ENCODE results near the gene SPOP. TPM values are rescaled to one million over a fixed set of nuclear protein-coding genes. Genes with fewer than 3 reads are reported as not detected.

Gene SPOP
- total RNA-seq, 2 experiments from 2014 or later = 66.9 to 69.2 TPM

DNA sequence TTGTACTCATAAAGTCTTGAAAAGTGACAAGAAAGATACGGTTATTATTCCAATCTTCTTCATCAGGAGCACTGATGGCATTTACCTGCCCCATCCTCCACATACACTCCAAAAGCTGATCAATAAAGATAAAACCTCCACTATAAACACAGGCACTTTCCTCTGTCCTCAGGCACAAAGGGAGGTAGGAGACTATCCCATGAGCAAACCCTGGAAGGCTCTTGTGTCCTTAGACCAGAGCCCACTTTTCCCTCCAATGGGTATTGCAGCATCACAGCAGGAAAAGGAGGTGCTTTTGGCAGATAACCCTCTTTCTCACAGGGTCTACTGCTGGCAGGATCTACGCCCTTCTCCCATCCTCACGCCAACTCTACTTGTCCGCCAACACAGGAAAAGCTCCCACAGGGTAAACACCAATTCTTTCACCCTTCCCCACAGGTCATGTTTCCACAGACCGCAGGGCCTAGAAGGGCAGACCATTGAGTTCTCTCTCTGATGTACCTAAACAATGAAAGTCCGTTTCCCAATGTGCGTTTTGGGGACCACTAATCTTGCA, 73.5 kb downstream of the SPOP start:
- Mint-ChIP-seq H3K36me3 (ENCODE audit: low read depth) (peaks cover 8% of the 10 kb centered on the region), H3K27ac (peak overlapping the region; percentile 31), H3K4me1 (ENCODE audit: low read depth) (no peaks in the 10 kb centered on the region), H3K27me3 (ENCODE audit: low read depth) (no peaks in the 10 kb centered on the region), H3K9me3 (no peaks in the 10 kb centered on the region), H3K4me3 (no peak overlapping the region)
- CTCF ChIA-PET = no interaction called here
- intact Hi-C loops (cut with micrococcal nuclease) = no loop called here
- DNase-seq = no peak

DNA sequence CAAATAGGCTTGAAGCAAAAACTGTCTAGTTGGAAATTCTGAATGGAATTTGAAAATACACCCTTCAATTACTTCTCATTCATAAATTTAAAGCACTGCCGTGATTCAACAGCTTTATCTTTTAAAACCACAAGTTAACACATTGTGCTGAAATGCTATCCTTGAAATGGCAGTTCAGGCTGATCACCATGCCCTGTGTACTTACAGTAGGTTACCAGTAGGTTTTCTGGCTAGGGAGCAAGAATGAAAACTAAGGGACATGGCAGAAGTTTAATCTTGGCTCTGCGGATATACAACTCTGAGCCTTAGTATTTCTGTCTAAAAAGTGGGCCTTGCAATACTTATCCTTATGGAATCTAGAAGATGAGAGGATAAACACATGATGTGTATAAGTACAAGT, 74.2 kb downstream of the SPOP start:
- intact Hi-C loops (cut with micrococcal nuclease) = no loop called here
- H3K4me1 Mint-ChIP-seq (ENCODE audit: low read depth) = no peaks in the 10 kb centered on the region
- peaks cover 11% of the 10 kb centered on the region for H3K36me3 Mint-ChIP-seq (ENCODE audit: low read depth)
- H3K9me3 Mint-ChIP-seq = no peaks in the 10 kb centered on the region
- DNase-seq = no peak
- CTCF ChIA-PET = no interaction called here
- no peaks in the 10 kb centered on the region for H3K27me3 Mint-ChIP-seq (ENCODE audit: low read depth)
- no peak overlapping the region for H3K27ac Mint-ChIP-seq
- no peak overlapping the region for H3K4me3 Mint-ChIP-seq

DNA sequence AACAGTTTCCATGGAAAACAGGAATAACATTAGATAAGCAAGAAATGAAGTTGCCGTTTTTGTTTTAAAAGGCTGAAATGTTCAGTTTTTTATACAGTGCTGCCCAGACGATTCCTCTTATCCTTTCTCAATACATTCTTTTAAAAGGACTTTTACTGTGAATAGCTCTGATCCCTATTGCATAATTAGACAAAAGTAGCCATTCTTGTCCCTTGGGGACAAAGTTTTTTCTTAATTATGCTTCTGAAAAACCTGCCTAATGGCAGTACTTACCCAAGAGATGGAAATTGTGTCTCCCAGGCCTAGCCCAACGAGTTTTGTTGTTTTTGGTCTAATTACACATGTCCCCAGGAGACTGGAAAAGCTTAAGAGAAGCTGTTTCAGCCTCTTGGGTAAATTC, 74.7 kb downstream of the SPOP start:
- Mint-ChIP-seq H3K4me3 (no peak overlapping the region), H3K36me3 (ENCODE audit: low read depth) (peaks cover 14% of the 10 kb centered on the region), H3K27ac (no peak overlapping the region), H3K9me3 (no peaks in the 10 kb centered on the region), H3K4me1 (ENCODE audit: low read depth) (no peaks in the 10 kb centered on the region), H3K27me3 (ENCODE audit: low read depth) (no peaks in the 10 kb centered on the region)
- DNase-seq = no peak
- CTCF ChIA-PET = interaction anchor here (1.3 kb wide), 1 partner anchor 93 kb away, joined by 3 read pairs; no protein-coding TSS in a partner anchor
- intact Hi-C loops (cut with micrococcal nuclease) = no loop called here

DNA sequence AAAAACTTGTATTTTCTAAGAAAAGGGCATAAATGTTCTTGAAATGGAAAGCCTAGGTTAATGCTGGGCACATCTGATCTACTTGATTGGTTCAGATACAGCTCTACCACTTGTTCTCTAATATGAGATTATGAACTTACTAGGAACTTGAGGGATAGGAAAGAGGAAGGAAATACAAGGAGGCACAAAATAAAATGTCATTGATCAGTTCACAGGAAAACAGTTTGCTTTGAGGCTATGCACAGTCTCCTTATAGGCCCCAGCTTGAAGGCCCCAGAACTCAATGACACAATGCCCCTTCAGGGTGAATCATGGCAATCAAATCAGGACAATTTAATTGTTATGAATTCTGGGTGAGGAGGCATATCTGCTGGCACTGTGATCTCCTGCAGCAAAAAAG, 75.1 kb downstream of the SPOP start:
- Mint-ChIP-seq H3K36me3 (ENCODE audit: low read depth) (peaks cover 16% of the 10 kb centered on the region), H3K4me3 (no peak overlapping the region), H3K27me3 (ENCODE audit: low read depth) (no peaks in the 10 kb centered on the region), H3K9me3 (no peaks in the 10 kb centered on the region), H3K27ac (no peak overlapping the region), H3K4me1 (ENCODE audit: low read depth) (no peaks in the 10 kb centered on the region)
- CTCF ChIA-PET = interaction anchor here (1.3 kb wide), 1 partner anchor 93 kb away, joined by 3 read pairs; no protein-coding TSS in a partner anchor
- intact Hi-C loops (cut with micrococcal nuclease) = no loop called here
- no peak for DNase-seq

DNA sequence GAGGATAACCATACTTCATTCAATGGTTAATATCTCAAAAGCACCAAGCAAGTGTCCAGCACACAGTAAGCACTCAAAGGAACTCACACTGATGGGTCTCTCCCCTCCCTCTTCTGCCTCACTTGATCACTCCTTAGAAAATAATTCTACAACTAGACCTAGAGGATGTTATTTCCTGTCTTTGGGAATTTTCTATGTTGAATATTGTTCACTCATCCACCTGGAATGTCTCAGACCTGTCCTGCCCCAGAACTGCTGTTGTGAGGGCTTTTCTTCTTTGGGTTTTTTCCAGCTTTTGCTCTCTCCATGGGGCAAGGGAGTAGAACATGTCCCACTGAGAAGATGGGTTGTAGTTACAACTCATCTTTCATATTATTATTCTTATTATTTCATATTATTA, 76.9 kb downstream of the SPOP start:
- CTCF ChIA-PET = interaction anchor here (1.0 kb wide), 1 partner anchor 10 kb away, joined by 3 read pairs; no protein-coding TSS in a partner anchor
- no peaks in the 10 kb centered on the region for H3K4me1 Mint-ChIP-seq (ENCODE audit: low read depth)
- peaks cover 24% of the 10 kb centered on the region for H3K36me3 Mint-ChIP-seq (ENCODE audit: low read depth)
- H3K9me3 Mint-ChIP-seq = no peaks in the 10 kb centered on the region
- no peak for DNase-seq
- intact Hi-C loops (cut with micrococcal nuclease) = no loop called here
- no peak overlapping the region for H3K27ac Mint-ChIP-seq
- no peaks in the 10 kb centered on the region for H3K27me3 Mint-ChIP-seq (ENCODE audit: low read depth)
- H3K4me3 Mint-ChIP-seq = no peak overlapping the region

DNA sequence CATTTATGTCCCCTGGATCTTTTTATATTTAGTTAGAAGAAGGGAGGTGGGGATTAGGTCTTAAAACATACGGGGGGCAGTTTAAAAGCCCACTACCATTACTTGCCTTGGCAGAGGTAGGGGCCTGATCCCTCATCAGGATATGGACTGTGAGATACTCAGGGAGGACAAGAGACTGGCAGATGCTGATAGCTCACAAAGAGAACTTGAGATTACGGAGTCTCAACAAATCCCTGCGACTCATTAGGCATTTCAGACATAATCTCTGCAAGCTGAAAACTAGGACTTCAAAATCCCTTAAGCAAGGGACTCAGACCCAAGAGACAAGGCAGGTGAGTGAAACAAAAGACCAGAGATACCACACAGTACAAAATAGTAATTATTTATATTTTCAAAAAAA, 79.0 kb downstream of the SPOP start:
- no peaks in the 10 kb centered on the region for H3K9me3 Mint-ChIP-seq
- H3K4me3 Mint-ChIP-seq = no peak overlapping the region
- H3K4me1 Mint-ChIP-seq (ENCODE audit: low read depth) = no peaks in the 10 kb centered on the region
- intact Hi-C loops (cut with micrococcal nuclease) = no loop called here
- peaks cover 23% of the 10 kb centered on the region for H3K36me3 Mint-ChIP-seq (ENCODE audit: low read depth)
- no peak overlapping the region for H3K27ac Mint-ChIP-seq
- H3K27me3 Mint-ChIP-seq (ENCODE audit: low read depth) = no peaks in the 10 kb centered on the region
- CTCF ChIA-PET = interaction anchor here (0.7 kb wide), 1 partner anchor 341 kb away, joined by 3 read pairs; no protein-coding TSS in a partner anchor
- DNase-seq = no peak

DNA sequence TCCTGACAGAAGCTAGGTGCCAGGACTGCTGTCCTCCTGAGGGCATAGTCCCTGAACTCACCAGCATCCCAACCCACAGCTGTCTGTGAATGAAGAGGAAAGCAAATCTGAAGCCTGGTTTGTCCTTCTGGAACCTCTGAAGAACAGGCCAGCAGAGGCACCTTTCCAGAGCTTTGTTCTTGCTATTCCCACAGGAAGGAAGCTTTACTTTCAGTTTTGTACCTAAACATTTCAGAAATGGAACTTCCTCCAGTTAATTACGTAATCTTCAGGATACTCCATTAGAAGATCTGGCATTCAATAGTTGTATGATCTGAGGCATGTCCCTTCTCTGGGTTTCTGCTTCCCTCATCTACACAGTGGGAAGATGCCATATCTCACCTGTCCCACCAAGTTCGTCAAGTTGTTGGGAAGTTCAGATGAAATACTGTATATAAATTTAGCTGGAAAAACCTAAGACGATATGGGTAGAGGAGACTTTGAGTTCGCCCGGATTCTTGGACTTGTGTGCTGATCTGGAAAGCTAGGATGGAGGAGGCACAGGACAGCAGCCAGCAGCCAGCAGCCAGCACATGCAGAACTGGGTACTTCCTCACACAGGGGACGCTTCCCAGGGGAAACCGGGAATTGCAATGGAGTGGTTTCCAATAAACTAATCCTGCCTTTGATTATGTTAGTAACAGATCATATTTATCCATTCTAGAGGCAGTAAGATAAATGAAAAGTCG, 79.8 kb downstream of the SPOP start:
- Mint-ChIP-seq H3K27ac (no peak overlapping the region), H3K27me3 (ENCODE audit: low read depth) (no peaks in the 10 kb centered on the region), H3K4me1 (ENCODE audit: low read depth) (no peaks in the 10 kb centered on the region), H3K9me3 (no peaks in the 10 kb centered on the region), H3K4me3 (no peak overlapping the region), H3K36me3 (ENCODE audit: low read depth) (peaks cover 23% of the 10 kb centered on the region)
- CTCF ChIA-PET = interaction anchor here (1.2 to 1.5 kb wide), 3 partner anchors 30 to 98 kb away, joined by 3 to 5 read pairs (median 3); no protein-coding TSS in a partner anchor
- DNase-seq = no peak
- intact Hi-C loops (cut with micrococcal nuclease) = no loop called here

DNA sequence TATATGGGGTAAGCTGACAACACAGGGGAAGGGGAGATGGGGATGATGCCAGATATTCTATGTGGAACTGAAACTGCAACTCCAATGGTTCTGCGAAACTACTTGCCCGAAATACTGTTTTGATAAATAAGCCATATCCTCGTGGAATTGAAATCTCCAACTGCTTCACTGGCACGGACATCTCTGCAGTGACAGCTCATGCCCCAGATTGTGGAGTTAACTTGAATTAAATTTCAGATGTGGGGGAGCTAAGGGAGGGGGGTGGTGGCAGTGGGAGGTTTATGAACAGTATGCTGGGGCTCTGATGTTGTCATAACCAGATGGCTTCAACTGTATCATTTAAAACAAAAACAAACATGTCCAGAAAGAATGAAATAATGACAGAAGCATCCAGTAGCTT, 80.5 kb downstream of the SPOP start:
- Mint-ChIP-seq H3K4me1 (ENCODE audit: low read depth) (no peaks in the 10 kb centered on the region), H3K36me3 (ENCODE audit: low read depth) (peaks cover 26% of the 10 kb centered on the region), H3K9me3 (no peaks in the 10 kb centered on the region), H3K27me3 (ENCODE audit: low read depth) (no peaks in the 10 kb centered on the region), H3K4me3 (no peak overlapping the region), H3K27ac (no peak overlapping the region)
- intact Hi-C loops (cut with micrococcal nuclease) = no loop called here
- DNase-seq = no peak
- CTCF ChIA-PET = interaction anchor here (1.2 to 1.5 kb wide), 3 partner anchors 30 to 99 kb away, joined by 3 to 5 read pairs (median 3); no protein-coding TSS in a partner anchor

DNA sequence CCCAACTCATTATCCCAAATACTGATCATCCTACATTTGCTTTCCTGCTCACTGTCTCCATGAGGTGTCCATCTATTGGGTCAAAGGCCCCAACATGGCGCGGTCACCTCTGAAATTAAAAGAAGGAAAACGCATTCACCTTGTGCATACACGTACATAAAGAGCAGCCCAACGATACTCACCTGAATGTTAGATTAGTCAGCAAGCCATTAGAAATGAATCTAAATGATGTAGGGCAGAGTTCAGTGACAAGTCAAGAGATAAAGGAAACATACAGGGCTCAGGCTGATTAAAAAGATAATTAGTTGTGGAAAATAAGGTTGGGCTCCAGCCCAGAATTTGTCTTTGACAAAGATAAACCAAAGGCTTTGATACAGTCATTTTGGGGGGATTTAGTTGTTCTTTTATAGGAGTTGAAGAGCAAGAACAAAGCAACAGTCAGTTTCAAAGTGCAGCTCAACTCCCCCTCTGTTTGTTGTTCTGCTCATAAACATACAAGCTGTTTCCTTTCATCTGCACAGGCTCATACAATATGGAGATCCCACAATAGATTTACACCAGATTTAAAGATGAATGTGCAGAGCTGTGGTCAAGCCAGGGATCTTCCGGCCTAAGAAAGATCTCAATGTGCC, 81.2 kb downstream of the SPOP start:
- no peak overlapping the region for H3K27ac Mint-ChIP-seq
- DNase-seq = no peak
- H3K4me3 Mint-ChIP-seq = no peak overlapping the region
- H3K9me3 Mint-ChIP-seq = no peaks in the 10 kb centered on the region
- CTCF ChIA-PET = interaction anchor here (0.6 to 1.5 kb wide), 4 partner anchors 39 to 100 kb away, joined by 3 to 8 read pairs (median 4); no protein-coding TSS in a partner anchor
- H3K27me3 Mint-ChIP-seq (ENCODE audit: low read depth) = no peaks in the 10 kb centered on the region
- H3K4me1 Mint-ChIP-seq (ENCODE audit: low read depth) = no peaks in the 10 kb centered on the region
- intact Hi-C loops (cut with micrococcal nuclease) = no loop called here
- H3K36me3 Mint-ChIP-seq (ENCODE audit: low read depth) = peaks cover 28% of the 10 kb centered on the region

DNA sequence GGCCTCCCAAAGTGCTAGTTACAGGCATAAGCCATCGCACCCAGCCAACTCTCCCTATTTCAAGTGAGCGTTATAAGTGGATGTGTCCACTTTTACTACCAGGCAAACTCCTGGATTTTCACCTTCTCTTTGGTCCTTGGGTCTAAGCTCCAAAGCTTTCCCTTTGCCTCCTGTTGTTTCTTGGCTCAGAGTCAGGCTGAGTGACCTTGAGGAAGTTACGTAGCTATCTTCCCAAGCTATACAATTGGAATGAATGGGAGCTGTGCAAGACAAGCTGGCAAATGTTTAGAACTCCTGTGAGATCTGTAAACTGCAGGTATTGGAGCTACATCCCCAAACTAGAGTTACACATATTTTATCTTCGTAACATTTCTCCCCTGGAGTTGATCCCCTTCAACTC, 81.9 kb downstream of the SPOP start:
- peaks cover 32% of the 10 kb centered on the region for H3K36me3 Mint-ChIP-seq (ENCODE audit: low read depth)
- DNase-seq = no peak
- H3K27ac Mint-ChIP-seq = no peak overlapping the region
- H3K4me3 Mint-ChIP-seq = no peak overlapping the region
- CTCF ChIA-PET = interaction anchor here (0.6 to 1.4 kb wide), 2 partner anchors 38 to 100 kb away, joined by 3 to 8 read pairs; no protein-coding TSS in a partner anchor
- H3K27me3 Mint-ChIP-seq (ENCODE audit: low read depth) = no peaks in the 10 kb centered on the region
- intact Hi-C loops (cut with micrococcal nuclease) = no loop called here
- no peaks in the 10 kb centered on the region for H3K9me3 Mint-ChIP-seq
- H3K4me1 Mint-ChIP-seq (ENCODE audit: low read depth) = no peaks in the 10 kb centered on the region

DNA sequence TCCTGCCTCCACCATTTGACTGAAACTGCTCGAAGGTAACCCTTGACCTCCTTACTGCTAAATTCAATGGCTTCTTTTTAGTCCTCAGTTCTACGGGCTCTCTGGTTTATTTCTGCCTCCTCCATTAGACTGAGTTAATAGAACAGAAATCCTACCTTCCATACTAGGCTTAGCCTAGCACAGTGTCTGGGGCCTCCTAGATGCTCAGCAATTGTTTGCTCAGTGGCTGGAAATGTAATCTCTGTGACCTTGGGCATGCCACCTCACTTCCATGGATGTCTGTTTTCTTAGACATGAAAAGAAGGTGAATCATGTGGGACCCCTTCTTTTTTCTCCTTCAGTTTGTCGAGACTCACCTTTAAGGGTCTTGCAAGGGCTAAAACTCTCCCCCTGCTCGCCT, 82.6 kb downstream of the SPOP start:
- intact Hi-C loops (cut with micrococcal nuclease) = no loop called here
- CTCF ChIA-PET = interaction anchor here (0.7 to 1.4 kb wide), 2 partner anchors 38 to 254 kb away, joined by 4 to 8 read pairs; no protein-coding TSS in a partner anchor
- H3K4me3 Mint-ChIP-seq = no peak overlapping the region
- no peaks in the 10 kb centered on the region for H3K9me3 Mint-ChIP-seq
- H3K4me1 Mint-ChIP-seq (ENCODE audit: low read depth) = no peaks in the 10 kb centered on the region
- DNase-seq = no peak
- peaks cover 32% of the 10 kb centered on the region for H3K36me3 Mint-ChIP-seq (ENCODE audit: low read depth)
- H3K27me3 Mint-ChIP-seq (ENCODE audit: low read depth) = no peaks in the 10 kb centered on the region
- H3K27ac Mint-ChIP-seq = no peak overlapping the region

DNA sequence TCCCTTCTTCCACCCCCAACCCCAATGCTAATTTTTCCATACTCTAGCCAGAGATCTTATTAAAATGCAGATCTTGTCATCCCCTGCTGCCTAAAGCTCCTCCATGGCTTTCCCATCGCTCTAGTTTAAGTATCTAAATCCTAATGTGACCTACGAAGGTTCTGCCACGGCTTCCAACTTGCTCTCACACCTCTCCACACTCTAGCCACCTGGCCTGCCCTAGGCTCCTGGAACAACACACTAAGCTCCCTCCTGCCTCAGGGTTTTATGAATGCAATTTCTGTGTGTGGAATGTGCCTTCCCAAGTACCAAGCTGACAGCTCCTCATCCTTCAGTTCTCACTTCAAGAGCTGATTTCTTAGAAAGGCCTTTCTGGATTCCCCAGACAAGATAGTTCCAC, 85.6 kb downstream of the SPOP start:
- CTCF ChIA-PET = no interaction called here
- H3K4me3 Mint-ChIP-seq = no peak overlapping the region
- intact Hi-C loops (cut with micrococcal nuclease) = no loop called here
- no peak for DNase-seq
- peaks cover 15% of the 10 kb centered on the region for H3K36me3 Mint-ChIP-seq (ENCODE audit: low read depth)
- H3K27me3 Mint-ChIP-seq (ENCODE audit: low read depth) = no peaks in the 10 kb centered on the region
- H3K4me1 Mint-ChIP-seq (ENCODE audit: low read depth) = no peaks in the 10 kb centered on the region
- no peaks in the 10 kb centered on the region for H3K9me3 Mint-ChIP-seq
- H3K27ac Mint-ChIP-seq = no peak overlapping the region

Data from activated naive CD4-positive, alpha-beta T cell treated with anti-CD3 and anti-CD28 coated beads for 36 hours (primary cell).